Heart left ventricle (tissue), 16 donors: ENCODE results near the gene TAC4. TPM values are rescaled to one million over a fixed set of nuclear protein-coding genes. Genes with fewer than 3 reads are reported as not detected.

ENCODE experiments used
- ATAC-seq, 4 donors: fragments of 200-7000 bp; cut with Tn5 transposase; one replicate each; pipeline ENCODE4 v1.9.1; 2020 to 2022; ENCODE audit warnings: moderate library complexity in 4 of 4, mild to moderate bottlenecking in 3 of 4, moderate number of reproducible peaks in 1 of 4
- DNase-seq, 5 donors: peaks; one replicate each; pipeline ENCODE4 v3.0.0-alpha.2; 2020
- H3K27ac ChIP-seq, 12 donors: fragments of 200-600 bp; sonication (generic) in 4 of 12; one replicate each; pipeline versions ENCODE4 v1.5.0 to v1.8.0; 2016 to 2022; ENCODE audit warnings: mild to moderate bottlenecking in 2 of 12
- H3K27me3 ChIP-seq, 9 donors: fragments of 200-600 bp; sonication (generic) in 2 of 9; one replicate each; pipeline versions ENCODE4 v1.5.1 to v1.8.0; 2016 to 2022; ENCODE audit warnings: mild to moderate bottlenecking in 3 of 9
- H3K36me3 ChIP-seq, 9 donors: fragments of 200-600 bp; sonication (generic) in 2 of 9; one replicate each; pipeline versions ENCODE4 v1.5.0 to v1.8.0; 2018 to 2022; ENCODE audit warnings: mild to moderate bottlenecking in 2 of 9
- H3K4me1 ChIP-seq, 12 donors: fragments of 200-600 bp; sonication (generic) in 4 of 12; one replicate each; pipeline versions ENCODE4 v1.5.0 to v1.8.0; 2016 to 2022; ENCODE audit warnings: mild to moderate bottlenecking in 3 of 12
- H3K4me3 ChIP-seq, 12 donors: fragments of 200-600 bp; sonication (generic) in 4 of 12; one replicate each; pipeline versions ENCODE4 v1.5.0 to v1.8.0; 2017 to 2022; ENCODE audit warnings: mild to moderate bottlenecking in 9 of 12, moderate library complexity in 4 of 12
- H3K9me3 ChIP-seq, 12 donors: fragments of 200-600 bp; sonication (generic) in 4 of 12; one replicate each; pipeline versions ENCODE4 v1.5.0 to v1.8.0; 2016 to 2022; ENCODE audit warnings: mild to moderate bottlenecking in 1 of 12
- CTCF ChIP-seq, 12 donors: fragments of 200-600 bp; sonication (generic) in 4 of 12; IDR thresholded peaks; one replicate each; pipeline versions ENCODE4 v1.5.0 to v1.8.0; 2018 to 2022; ENCODE audit warnings: antibody characterized with exemption in 12 of 12, mild to moderate bottlenecking in 5 of 12
- POLR2A ChIP-seq, 2 donors: fragments of 450-650 bp; IDR thresholded peaks; one replicate each; pipeline ENCODE4 v1.6.1; 2017; ENCODE audit warnings: antibody characterized with exemption in 2 of 2, mild to moderate bottlenecking in 2 of 2, moderate library complexity in 2 of 2
- WGBS, 4 donors: extraction: QIAGEN DNeasy Blood & Tissue Kit in 2 of 4; methylation state at CpG; one replicate each; pipeline versions ENCODE4 v1.1.5 to v1.1.7; 2013 to 2018; 5-methylcytosine and 5-hydroxymethylcytosine counted together
- intact Hi-C, 10 donors: fragments of 100-400 bp; cut with DNase I; formaldehyde crosslinking; loops; one replicate each; pipeline versions ENCODE4 v1.11.1 to v1.14.2; 2022
- polyA plus RNA-seq, 2 donors: library from polyadenylated mRNA; stranded (reverse); fragments of 200-250 nt; gene quantifications; one replicate each; pipeline ENCODE4 v1.2.3, GENCODE V29; 2013
- total RNA-seq, 9 donors: library from RNA; depleted of rRNA in 2 of 9; stranded (reverse); fragments of >200 nt in 2 of 9; fragmentation: NEBNext Ultra II Directional in 3 of 9; extraction: Animal tissue kit (Norgen Biotek cat#: 25700) in 3 of 9; gene quantifications; one replicate each; pipeline versions ENCODE4 v1.1.0 to v1.2.4, GENCODE V29; 2016 to 2023
- donor health status: ischemic (EF 13 %, LVEDD 7.1; RV severe dilation, severe dysfunction).
- donor health status: healthy with polysubstance abuse.
- donor health status: DM: no; HTN: yes; CAD: no.
- donor health status: DM: no; HTN: no; CAD: no.
- donor health status: ischemic (EF 25% LVEDD 6.9; RV normal size, moderate dysfunction).
- donor health status: ischemic (EF 25% LVEDD 5.7; RV mildly dilated, moderate dysfunction).
- donor health status: healthy.
- donor health status: DM: yes; HTN: yes; CAD: no.
- donor health status: ischemic (EF 35%, LVEDD 5.7; RV mildly dilated, moderate dysfunction).
- donor health status: nonischemic (EF 11% LVEDD 7.7; RV severe dilation, severe dysfunction).
- donor health status: DM: yes; HTN: yes; CAD: no.
- donor health status: PGD.
- donor health status: ischemic (EF 29% LVEDD 5.4; RV normal size, mild dysfunction).
- donor health status: nonischemic (EF 23%, LVEDD 6.1; RV moderate dilation, normal function).

Gene TAC4
- total and polyA plus RNA-seq, 11 donors = 0.50 to 2.1 (median 1.3) TPM; not detected in 8

GRCh38 chr17:49846938-49847712 is 744 bp downstream of the TAC4 start:
- Histone ChIP-seq H3K4me3 (no peak overlapping the region), H3K4me1 (peaks cover 0 to 50% (median 36%) of the 10 kb centered on the region in 12 donors), H3K36me3 (no peaks in the 10 kb centered on the region), H3K27ac (peak overlapping the region in 5 of 12 donors; percentile 83 to 91 (median 85)), H3K9me3 (no peaks in the 10 kb centered on the region), H3K27me3 (no peaks in the 10 kb centered on the region)
- WGBS, 4 donors = 37 to 62% (median 57%) methylated on average over 9 of the region's 9 CpGs
- TF ChIP-seq POLR2A (IDR thresholded peaks at IDR 0.05) (no peak), CTCF (IDR thresholded peaks at IDR 0.05) (no peak)
- DNase-seq (peak in 1 of 5 donors; percentile 30), ATAC-seq (peak in 1 of 4 donors; percentile 2)
- intact Hi-C loops = loop anchor here in 4 of 10 donors (5.0 to 10.0 kb wide), 5 partner anchors 52 to 140 kb away; partner anchors contain the start of genes KAT7 (in 1 of the 4) and SLC35B1 (in 1 of the 4)

GRCh38 chr17:49845321-49845720 is 2.5 kb downstream of the TAC4 start:
- Histone ChIP-seq H3K9me3 (no peaks in the 10 kb centered on the region), H3K4me3 (peak overlapping the region in 3 of 12 donors; percentile 10 to 22 (median 18)), H3K27me3 (no peaks in the 10 kb centered on the region), H3K4me1 (peaks cover 0 to 39% (median 25%) of the 10 kb centered on the region in 12 donors), H3K27ac (peak overlapping the region; percentile 35 to 94 (median 82)), H3K36me3 (no peaks in the 10 kb centered on the region)
- ATAC-seq (peak; percentile 89 to 95 (median 92)), DNase-seq (peak in 4 of 5 donors; percentile 80 to 86 (median 82))
- TF ChIP-seq POLR2A (IDR thresholded peaks at IDR 0.05) (no peak), CTCF (IDR thresholded peaks at IDR 0.05) (no peak)
- 17 to 31% (median 19%) methylated on average over 1 to 3 of the region's 3 CpGs for WGBS, 4 donors
- intact Hi-C loops = loop anchor here in 5 of 10 donors (1.0 to 10.0 kb wide), 6 partner anchors 51 to 138 kb away; partner anchors contain the start of genes KAT7 (in 2 of the 5) and SLC35B1 (in 1 of the 5)

GRCh38 chr17:49843774-49844350 is 4.0 kb downstream of the TAC4 start:
- peak overlapping the region in 2 of 12 donors; percentile 15 to 91 for H3K27ac ChIP-seq
- no peaks in the 10 kb centered on the region for H3K9me3 ChIP-seq
- DNase-seq (peak in 1 of 5 donors; percentile 24), ATAC-seq (no peak)
- no peak overlapping the region for H3K4me3 ChIP-seq
- WGBS, 4 donors = 84 to 90% (median 88%) methylated on average over 5 to 6 of the region's 6 CpGs
- no peak for TF ChIP-seq POLR2A (IDR thresholded peaks at IDR 0.05)
- peak in 4 of 12 donors; percentile 22 to 34 (median 24) for TF ChIP-seq CTCF (IDR thresholded peaks at IDR 0.05)
- no peaks in the 10 kb centered on the region for H3K27me3 ChIP-seq
- peaks cover 0 to 2% (median 0%) of the 10 kb centered on the region in 9 donors for H3K36me3 ChIP-seq
- H3K4me1 ChIP-seq = peaks cover 0 to 46% (median 25%) of the 10 kb centered on the region in 12 donors
- intact Hi-C loops = loop anchor here in 2 of 10 donors (10.0 kb wide), 1 partner anchor 49 kb away; no protein-coding TSS in a partner anchor

GRCh38 chr17:49842846-49843245 is 5.0 kb downstream of the TAC4 start:
- H3K4me1 ChIP-seq = peaks cover 0 to 46% (median 25%) of the 10 kb centered on the region in 12 donors
- peaks cover 0 to 2% (median 0%) of the 10 kb centered on the region in 9 donors for H3K36me3 ChIP-seq
- WGBS, 4 donors = 91 to 95% (median 92%) methylated on average over 6 of the region's 6 CpGs
- intact Hi-C loops = loop anchor here in 2 of 10 donors (10.0 kb wide), 1 partner anchor 48 kb away; no protein-coding TSS in a partner anchor
- TF ChIP-seq CTCF (IDR thresholded peaks at IDR 0.05) (no peak), POLR2A (IDR thresholded peaks at IDR 0.05) (no peak)
- H3K4me3 ChIP-seq = no peak overlapping the region
- no peaks in the 10 kb centered on the region for H3K9me3 ChIP-seq
- H3K27me3 ChIP-seq = no peaks in the 10 kb centered on the region
- DNase-seq (no peak), ATAC-seq (no peak)
- peak overlapping the region in 1 of 12 donors; percentile 35 for H3K27ac ChIP-seq
